WTC11 (cell line): ENCODE data around the gene TM7SF3. TPM values are rescaled to one million over a fixed set of nuclear protein-coding genes. Genes with fewer than 3 reads are reported as not detected.

Experiments used
- ATAC-seq: fragments of 200-7000 bp; cut with Tn5 transposase; 2 replicates; pipeline ENCODE4 v1.10.0; 2021; ENCODE audit warnings: mild to moderate bottlenecking, moderate library complexity
- CTCF ChIA-PET: fragments of 300-600 bp; sonication (Branson Sonifier 250); formaldehyde crosslinking; loops from one replicate; lab custom pipeline; 2021; ENCODE audit warnings: antibody characterized with exemption; lab: Charles Lee
- POLR2A ChIA-PET: fragments of 350-600 bp; sonication (Branson Sonifier 250); formaldehyde crosslinking; loops from one replicate; lab custom pipeline; 2021; ENCODE audit warnings: antibody characterized with exemption; lab: Charles Lee
- DNase-seq: peaks from one replicate; pipeline ENCODE4 v3.0.0; 2021; ENCODE audit warnings: low spot score
- H3K27ac Mint-ChIP-seq: 2 replicates; pipeline ENCODE4 v1.8.0; 2021; ENCODE audit warnings: mixed read lengths
- H3K27me3 Mint-ChIP-seq: 2 replicates; pipeline ENCODE4 v1.8.0; 2021; ENCODE audit warnings: low read depth, mild to moderate bottlenecking, moderate library complexity, mixed read lengths
- H3K36me3 Mint-ChIP-seq: 2 replicates; pipeline ENCODE4 v1.8.0; 2021; ENCODE audit warnings: mixed read lengths
- H3K4me1 Mint-ChIP-seq: 2 replicates; pipeline ENCODE4 v1.8.0; 2022; ENCODE audit warnings: mixed read lengths
- H3K4me3 Mint-ChIP-seq: 2 replicates; pipeline ENCODE4 v1.8.0; 2021; ENCODE audit warnings: mild to moderate bottlenecking, moderate library complexity, mixed read lengths
- H3K9me3 Mint-ChIP-seq: 2 replicates; pipeline ENCODE4 v1.8.0; 2021; ENCODE audit warnings: mixed read lengths
- AFF4 ChIP-seq: sonication (generic); formaldehyde crosslinking; IDR thresholded peaks from 2 replicates; pipeline ENCODE4 v1.8.1; 2023; ENCODE audit warnings: mild to moderate bottlenecking, missing genetic modification reagents, borderline replicate concordance
- ARID4B ChIP-seq: sonication (generic); formaldehyde crosslinking; IDR thresholded peaks from 2 replicates; pipeline ENCODE4 v1.8.0; 2023; ENCODE audit warnings: missing genetic modification reagents, mild to moderate bottlenecking, borderline replicate concordance
- ATF1 ChIP-seq: sonication (generic); formaldehyde crosslinking; IDR thresholded peaks from 2 replicates; pipeline ENCODE4 v1.8.1; 2023; ENCODE audit warnings: mild to moderate bottlenecking, moderate library complexity, missing genetic modification reagents
- CREM ChIP-seq: sonication (generic); formaldehyde crosslinking; IDR thresholded peaks from 2 replicates; pipeline ENCODE4 v1.8.1; 2022; ENCODE audit warnings: mild to moderate bottlenecking, missing genetic modification reagents, moderate library complexity
- EMX1 ChIP-seq: fragments of 250-450 bp; sonication (Bioruptor Pico); IDR thresholded peaks from 2 replicates; pipeline ENCODE4 v1.8.0; 2021; ENCODE audit warnings: mild to moderate bottlenecking
- GTF2I ChIP-seq: fragments of 250-450 bp; sonication (Bioruptor Pico); conservative IDR thresholded peaks from 2 replicates; pipeline ENCODE4 v1.4.0; 2021; ENCODE audit warnings: mild to moderate bottlenecking
- NFE2L1 ChIP-seq: sonication (generic); formaldehyde crosslinking; IDR thresholded peaks from 2 replicates; pipeline ENCODE4 v1.8.1; 2023; ENCODE audit warnings: missing genetic modification reagents
- SP1 ChIP-seq: sonication (generic); formaldehyde crosslinking; conservative IDR thresholded peaks from 2 replicates; pipeline ENCODE4 v1.8.1; 2022; ENCODE audit warnings: missing genetic modification reagents
- ZBTB43 ChIP-seq: sonication (generic); formaldehyde crosslinking; IDR thresholded peaks from 2 replicates; pipeline ENCODE4 v1.8.1; 2023; ENCODE audit warnings: mild to moderate bottlenecking, missing genetic modification reagents
- ZMAT4 ChIP-seq: fragments of 250-450 bp; sonication (Bioruptor Pico); IDR thresholded peaks from 2 replicates; pipeline ENCODE4 v1.9.0; 2021; ENCODE audit warnings: mild to moderate bottlenecking
- ZNF396 ChIP-seq: fragments of 250-450 bp; sonication (Bioruptor Pico); IDR thresholded peaks from 2 replicates; pipeline ENCODE4 v1.8.0; 2021; ENCODE audit warnings: mild to moderate bottlenecking, moderate library complexity, borderline replicate concordance
- ZSCAN18 ChIP-seq: fragments of 250-450 bp; sonication (Bioruptor Pico); IDR thresholded peaks from 2 replicates; pipeline ENCODE4 v2.1.2; 2022; ENCODE audit warnings: mild to moderate bottlenecking, moderate library complexity
- total RNA-seq: library from RNA; stranded (reverse); gene quantifications from 3 replicates; pipeline ENCODE4 v1.2.3, GENCODE V29; 2021
- TF ChIP-seq, protein P1 (sequence below): fragments of 250-450 bp; sonication (Bioruptor Pico); IDR thresholded peaks from 2 replicates; pipeline ENCODE4 v1.9.0; 2021; ENCODE audit warnings: mild to moderate bottlenecking
- TF ChIP-seq, protein P2 (sequence below): fragments of 250-450 bp; sonication (Bioruptor Pico); IDR thresholded peaks from 2 replicates; pipeline ENCODE4 v1.8.0; 2021; ENCODE audit warnings: mild to moderate bottlenecking

TM7SF3 gene
- total RNA-seq, 1 experiment from 2014 or later = 75.3 TPM

DNA sequence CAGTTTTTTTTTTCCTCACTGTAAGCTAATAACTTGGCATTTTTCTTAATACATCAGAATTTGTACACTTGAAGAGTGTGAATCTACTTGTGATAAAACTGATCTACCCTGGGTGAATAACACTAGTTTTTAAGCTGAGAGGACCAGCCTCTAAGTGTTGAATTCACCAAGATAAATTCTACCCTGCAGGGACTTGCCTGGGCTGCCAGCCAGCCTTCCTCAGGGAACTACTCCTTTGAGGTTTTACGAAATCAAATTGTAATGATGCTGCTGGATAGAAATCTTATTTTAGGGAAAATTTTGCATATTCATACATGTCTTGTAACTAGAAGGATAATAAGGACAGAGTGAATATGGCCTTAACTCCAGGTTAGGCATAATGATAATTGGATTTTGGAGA, 10.1 kb upstream of the TM7SF3 start:
- Mint-ChIP-seq H3K4me3 (peak overlapping the region; percentile 99), H3K9me3 (no peaks in the 10 kb centered on the region), H3K27ac (no peak overlapping the region; the same call in 1 of the 2 replicates), H3K27me3 (no peaks in the 10 kb centered on the region), H3K36me3 (peaks cover 25% of the 10 kb centered on the region), H3K4me1 (peaks cover 22% of the 10 kb centered on the region)
- CTCF ChIA-PET = interaction anchor here (1.4 to 5.0 kb wide), 3 partner anchors 9 to 282 kb away, joined by 4 to 20 read pairs (median 10); partner anchors contain the start of gene TM7SF3
- TF ChIP-seq GTF2I = no peak
- no peak for TF ChIP-seq NFE2L1 (CRISPR knock-in tag)
- no peak for TF ChIP-seq AFF4 (CRISPR knock-in tag)
- no peak for TF ChIP-seq ZMAT4 (CRISPR knock-in tag)
- no peak for TF ChIP-seq EMX1 (CRISPR knock-in tag)
- TF ChIP-seq, protein P1, sequence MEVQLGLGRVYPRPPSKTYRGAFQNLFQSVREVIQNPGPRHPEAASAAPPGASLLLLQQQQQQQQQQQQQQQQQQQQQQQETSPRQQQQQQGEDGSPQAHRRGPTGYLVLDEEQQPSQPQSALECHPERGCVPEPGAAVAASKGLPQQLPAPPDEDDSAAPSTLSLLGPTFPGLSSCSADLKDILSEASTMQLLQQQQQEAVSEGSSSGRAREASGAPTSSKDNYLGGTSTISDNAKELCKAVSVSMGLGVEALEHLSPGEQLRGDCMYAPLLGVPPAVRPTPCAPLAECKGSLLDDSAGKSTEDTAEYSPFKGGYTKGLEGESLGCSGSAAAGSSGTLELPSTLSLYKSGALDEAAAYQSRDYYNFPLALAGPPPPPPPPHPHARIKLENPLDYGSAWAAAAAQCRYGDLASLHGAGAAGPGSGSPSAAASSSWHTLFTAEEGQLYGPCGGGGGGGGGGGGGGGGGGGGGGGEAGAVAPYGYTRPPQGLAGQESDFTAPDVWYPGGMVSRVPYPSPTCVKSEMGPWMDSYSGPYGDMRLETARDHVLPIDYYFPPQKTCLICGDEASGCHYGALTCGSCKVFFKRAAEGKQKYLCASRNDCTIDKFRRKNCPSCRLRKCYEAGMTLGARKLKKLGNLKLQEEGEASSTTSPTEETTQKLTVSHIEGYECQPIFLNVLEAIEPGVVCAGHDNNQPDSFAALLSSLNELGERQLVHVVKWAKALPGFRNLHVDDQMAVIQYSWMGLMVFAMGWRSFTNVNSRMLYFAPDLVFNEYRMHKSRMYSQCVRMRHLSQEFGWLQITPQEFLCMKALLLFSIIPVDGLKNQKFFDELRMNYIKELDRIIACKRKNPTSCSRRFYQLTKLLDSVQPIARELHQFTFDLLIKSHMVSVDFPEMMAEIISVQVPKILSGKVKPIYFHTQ (CRISPR knock-in tag) = no peak
- no peak for TF ChIP-seq ATF1 (CRISPR knock-in tag)
- TF ChIP-seq ZSCAN18 = no peak
- TF ChIP-seq CREM (CRISPR knock-in tag) = no peak
- TF ChIP-seq ZNF396 (CRISPR knock-in tag) = no peak
- TF ChIP-seq SP1 = no peak
- POLR2A ChIA-PET = no interaction called here
- DNase-seq (no peak), ATAC-seq (no peak)

DNA sequence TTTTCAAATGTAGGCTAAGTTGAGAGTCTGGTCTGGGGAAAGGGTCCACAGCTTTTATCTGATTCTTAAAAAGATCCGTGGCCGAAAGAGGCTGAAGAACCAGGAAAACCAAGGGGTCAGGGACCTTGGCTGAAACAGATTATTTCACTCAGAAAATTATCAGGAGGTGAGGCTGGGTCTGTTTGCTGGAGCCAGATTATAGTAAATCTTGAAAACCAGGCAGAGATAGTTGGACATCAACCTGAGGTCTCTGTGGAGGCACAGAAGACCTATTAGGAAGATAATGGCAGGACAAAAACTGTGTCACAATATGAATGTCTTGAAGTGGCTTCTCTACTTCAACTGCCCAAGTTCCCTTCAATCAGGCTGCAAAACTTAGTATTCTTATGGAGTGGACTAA, 6.6 kb upstream of the TM7SF3 start:
- ChIA-PET POLR2A (no interaction called here), CTCF (interaction anchor here (5.0 kb wide), 1 partner anchor 285 kb away, joined by 20 read pairs; no protein-coding TSS in a partner anchor)
- DNase-seq = no peak
- peak overlapping the region; percentile 12; the same call in 1 of the 2 replicates for H3K4me3 Mint-ChIP-seq
- no peak for ATAC-seq
- H3K4me1 Mint-ChIP-seq = peaks cover 22% of the 10 kb centered on the region
- H3K36me3 Mint-ChIP-seq = 0 out of 2 replicates have a peak, but pooled peaks cover 3% of the 10 kb centered on the region
- H3K9me3 Mint-ChIP-seq = no peaks in the 10 kb centered on the region
- no peaks in the 10 kb centered on the region for H3K27me3 Mint-ChIP-seq
- H3K27ac Mint-ChIP-seq = no peak overlapping the region
- TF ChIP-seq, protein P2, sequence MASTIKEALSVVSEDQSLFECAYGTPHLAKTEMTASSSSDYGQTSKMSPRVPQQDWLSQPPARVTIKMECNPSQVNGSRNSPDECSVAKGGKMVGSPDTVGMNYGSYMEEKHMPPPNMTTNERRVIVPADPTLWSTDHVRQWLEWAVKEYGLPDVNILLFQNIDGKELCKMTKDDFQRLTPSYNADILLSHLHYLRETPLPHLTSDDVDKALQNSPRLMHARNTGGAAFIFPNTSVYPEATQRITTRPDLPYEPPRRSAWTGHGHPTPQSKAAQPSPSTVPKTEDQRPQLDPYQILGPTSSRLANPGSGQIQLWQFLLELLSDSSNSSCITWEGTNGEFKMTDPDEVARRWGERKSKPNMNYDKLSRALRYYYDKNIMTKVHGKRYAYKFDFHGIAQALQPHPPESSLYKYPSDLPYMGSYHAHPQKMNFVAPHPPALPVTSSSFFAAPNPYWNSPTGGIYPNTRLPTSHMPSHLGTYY (CRISPR knock-in tag) = no peak
- TF ChIP-seq ARID4B (CRISPR knock-in tag) (no peak), ZBTB43 (CRISPR knock-in tag) (no peak), NFE2L1 (CRISPR knock-in tag) (no peak), SP1 (no peak)
